GM11168 (cell line): ENCODE measurements around the gene EGR1.

ENCODE experiments used
- in situ Hi-C: fragments of 300-500 bp; cut with MboI; formaldehyde crosslinking; loops from one replicate; pipeline ENCODE4 v1.12.0; 2022; ENCODE audit warnings: low sequenced_read_pairs; ENCODE audit not compliant: unreplicated experiment

Gene EGR1

GRCh38 chr5:138465261-138466124 is at the start of gene EGR1:
EGR1 (plus strand) TSS chr5:138465479; CDS start chr5:138465762, 283 bp downstream.
- in situ Hi-C loops, result no loop called here

GRCh38 chr5:138418444-138418843 is 46.8 kb upstream of the EGR1 start:
- in situ Hi-C loops, result no loop called here

GRCh38 chr5:138425079-138425478 is 40.2 kb upstream of the EGR1 start:
- in situ Hi-C loops, result no loop called here

GRCh38 chr5:138435943-138436342 is 29.3 kb upstream of the EGR1 start:
- in situ Hi-C loops, result no loop called here

- in situ Hi-C loops, result no loop called here
Measured at GRCh38 chr5:138438003-138438723, 27.1 kb upstream of the EGR1 start.

- in situ Hi-C loops, result no loop called here
Measured at GRCh38 chr5:138438724-138439476, 26.4 kb upstream of the EGR1 start, which contains the start of gene REEP2. REEP2 (plus strand) TSS chr5:138439057; CDS start chr5:138439209, 152 bp downstream.

GRCh38 chr5:138439477-138440158 is 25.7 kb upstream of the EGR1 start:
- in situ Hi-C loops, result no loop called here

GRCh38 chr5:138440159-138441073 is 24.9 kb upstream of the EGR1 start:
- in situ Hi-C loops, result no loop called here

- in situ Hi-C loops, result no loop called here
Measured at GRCh38 chr5:138441221-138441620, 24.1 kb upstream of the EGR1 start.

GRCh38 chr5:138444078-138444773 is 21.1 kb upstream of the EGR1 start:
- in situ Hi-C loops, result no loop called here

- in situ Hi-C loops, result no loop called here
Measured at GRCh38 chr5:138444774-138445546, 20.3 kb upstream of the EGR1 start.

GRCh38 chr5:138445547-138446271 is 19.6 kb upstream of the EGR1 start:
- in situ Hi-C loops, result no loop called here

- in situ Hi-C loops, result no loop called here
Measured at GRCh38 chr5:138448070-138448469, 17.2 kb upstream of the EGR1 start.

- in situ Hi-C loops, result no loop called here
Measured at GRCh38 chr5:138448481-138449398, 16.5 kb upstream of the EGR1 start.

GRCh38 chr5:138449501-138450239 is 15.6 kb upstream of the EGR1 start:
- in situ Hi-C loops, result no loop called here
